ENCODE measurements around the gene HERPUD1.
"Not testable (repeated sequence)": the region's sequence is repeated elsewhere in the genome, so short reads cannot be mapped to it uniquely, and the experiment has no call there.

Gene HERPUD1

GRCh38 chr16:56930486-56931270, 1.3 kb upstream of the HERPUD1 start:
- peak overlapping the region; percentile 98 for H3K9ac ChIP-seq (ENCODE audit: low read depth, low read length)
- peaks cover 17% of the 10 kb centered on the region for H3K4me1 ChIP-seq (ENCODE audit: control insufficient read depth, insufficient read depth, low read length)

GRCh38 chr16:56931271-56931891, 561 bp upstream of the HERPUD1 start:
- peak overlapping the region; percentile 86 for H3K4me2 ChIP-seq (ENCODE audit: low read length)
- H3K4me1 ChIP-seq (ENCODE audit: control insufficient read depth, insufficient read depth, low read length) = peaks cover 24% of the 10 kb centered on the region
- H3K36me3 ChIP-seq (ENCODE audit: insufficient read depth, low read length) = peaks cover 19% of the 10 kb centered on the region
- peak overlapping the region; percentile 64 for H3K4me3 ChIP-seq (ENCODE audit: low read length)
- H3K9me3 ChIP-seq (replicated peaks; ENCODE audit: low read length) = no peaks in the 10 kb centered on the region
- H3K27me3 ChIP-seq (ENCODE audit: control insufficient read depth, insufficient read depth, low read length) = no peaks in the 10 kb centered on the region
- H3K9ac ChIP-seq (ENCODE audit: low read depth, low read length) = peak overlapping the region; percentile 98

More at GRCh38 chr16:56930486-56931270, 1.3 kb upstream of the HERPUD1 start:
- H3K4me2 ChIP-seq (ENCODE audit: low read length) = no peak overlapping the region
- H3K9me3 ChIP-seq (replicated peaks; ENCODE audit: low read length) = no peaks in the 10 kb centered on the region
- no peak overlapping the region for H3K4me3 ChIP-seq (ENCODE audit: low read length)
- peaks cover 12% of the 10 kb centered on the region for H3K36me3 ChIP-seq (ENCODE audit: insufficient read depth, low read length)
- H3K27me3 ChIP-seq (ENCODE audit: control insufficient read depth, insufficient read depth, low read length) = no peaks in the 10 kb centered on the region

- no peaks in the 10 kb centered on the region for H3K27me3 ChIP-seq (ENCODE audit: control insufficient read depth, insufficient read depth, low read length)
- H3K9me3 ChIP-seq (replicated peaks; ENCODE audit: low read length) = no peaks in the 10 kb centered on the region
- peak overlapping the region; percentile 98 for H3K9ac ChIP-seq (ENCODE audit: low read depth, low read length)
- peak overlapping the region; percentile 90 for H3K4me3 ChIP-seq (ENCODE audit: low read length)
- H3K4me1 ChIP-seq (ENCODE audit: control insufficient read depth, insufficient read depth, low read length) = peaks cover 33% of the 10 kb centered on the region
- peaks cover 35% of the 10 kb centered on the region for H3K36me3 ChIP-seq (ENCODE audit: insufficient read depth, low read length)
- H3K4me2 ChIP-seq (ENCODE audit: low read length) = peak overlapping the region; percentile 82
Measured at GRCh38 chr16:56932721-56933619, 1.0 kb downstream of the HERPUD1 start.

- Histone ChIP-seq H3K4me1 (ENCODE audit: control insufficient read depth, insufficient read depth, low read length) (peaks cover 37% of the 10 kb centered on the region), H3K36me3 (ENCODE audit: insufficient read depth, low read length) (peaks cover 44% of the 10 kb centered on the region), H3K9ac (ENCODE audit: low read depth, low read length) (peak overlapping the region; percentile 98), H3K4me3 (ENCODE audit: low read length) (peak overlapping the region; percentile 90), H3K27me3 (ENCODE audit: control insufficient read depth, insufficient read depth, low read length) (no peaks in the 10 kb centered on the region), H3K4me2 (ENCODE audit: low read length) (peak overlapping the region; percentile 82), H3K9me3 (replicated peaks; ENCODE audit: low read length) (no peaks in the 10 kb centered on the region)
Measured at GRCh38 chr16:56933828-56934598, 2.1 kb downstream of the HERPUD1 start.

- H3K36me3 ChIP-seq (ENCODE audit: insufficient read depth, low read length) = peaks cover 51% of the 10 kb centered on the region
- H3K4me3 ChIP-seq (ENCODE audit: low read length) = peak overlapping the region; percentile 90
- H3K4me1 ChIP-seq (ENCODE audit: control insufficient read depth, insufficient read depth, low read length) = peaks cover 41% of the 10 kb centered on the region
- H3K4me2 ChIP-seq (ENCODE audit: low read length) = peak overlapping the region; percentile 82
- H3K9ac ChIP-seq (ENCODE audit: low read depth, low read length) = peak overlapping the region; percentile 98
- not testable (repeated sequence) for H3K9me3 ChIP-seq (replicated peaks; ENCODE audit: low read length); H3K27me3 ChIP-seq (ENCODE audit: control insufficient read depth, insufficient read depth, low read length)
Measured at GRCh38 chr16:56934599-56935145, 2.7 kb downstream of the HERPUD1 start.

GRCh38 chr16:56935201-56935600, 3.3 kb downstream of the HERPUD1 start:
- Histone ChIP-seq H3K4me2 (ENCODE audit: low read length) (peak overlapping the region; percentile 82), H3K27me3 (ENCODE audit: control insufficient read depth, insufficient read depth, low read length) (no peaks in the 10 kb centered on the region), H3K9ac (ENCODE audit: low read depth, low read length) (peak overlapping the region; percentile 98), H3K36me3 (ENCODE audit: insufficient read depth, low read length) (peaks cover 56% of the 10 kb centered on the region), H3K4me1 (ENCODE audit: control insufficient read depth, insufficient read depth, low read length) (peaks cover 41% of the 10 kb centered on the region), H3K9me3 (replicated peaks; ENCODE audit: low read length) (no peaks in the 10 kb centered on the region), H3K4me3 (ENCODE audit: low read length) (peak overlapping the region; percentile 90)

GRCh38 chr16:56936491-56936890, 4.5 kb downstream of the HERPUD1 start:
- Histone ChIP-seq H3K9me3 (replicated peaks; ENCODE audit: low read length) (no peaks in the 10 kb centered on the region), H3K4me1 (ENCODE audit: control insufficient read depth, insufficient read depth, low read length) (peaks cover 34% of the 10 kb centered on the region), H3K4me3 (ENCODE audit: low read length) (peak overlapping the region; percentile 90)

GRCh38 chr16:56936950-56937349, 5.0 kb downstream of the HERPUD1 start:
- H3K4me3 ChIP-seq (ENCODE audit: low read length) = no peak overlapping the region
- H3K9me3 ChIP-seq (replicated peaks; ENCODE audit: low read length) = no peaks in the 10 kb centered on the region
- H3K9ac ChIP-seq (ENCODE audit: low read depth, low read length) = peak overlapping the region; percentile 98
- H3K27me3 ChIP-seq (ENCODE audit: control insufficient read depth, insufficient read depth, low read length) = no peaks in the 10 kb centered on the region
- H3K36me3 ChIP-seq (ENCODE audit: insufficient read depth, low read length) = peaks cover 72% of the 10 kb centered on the region
- peaks cover 32% of the 10 kb centered on the region for H3K4me1 ChIP-seq (ENCODE audit: control insufficient read depth, insufficient read depth, low read length)
- H3K4me2 ChIP-seq (ENCODE audit: low read length) = peak overlapping the region; percentile 82

More at GRCh38 chr16:56936491-56936890, 4.5 kb downstream of the HERPUD1 start:
- no peaks in the 10 kb centered on the region for H3K27me3 ChIP-seq (ENCODE audit: control insufficient read depth, insufficient read depth, low read length)
- peak overlapping the region; percentile 98 for H3K9ac ChIP-seq (ENCODE audit: low read depth, low read length)
- H3K4me2 ChIP-seq (ENCODE audit: low read length) = peak overlapping the region; percentile 82
- H3K36me3 ChIP-seq (ENCODE audit: insufficient read depth, low read length) = peaks cover 68% of the 10 kb centered on the region

GRCh38 chr16:56938664-56939513, 6.9 kb downstream of the HERPUD1 start:
- Histone ChIP-seq H3K36me3 (ENCODE audit: insufficient read depth, low read length) (peaks cover 92% of the 10 kb centered on the region), H3K9me3 (replicated peaks; ENCODE audit: low read length) (no peaks in the 10 kb centered on the region), H3K4me1 (ENCODE audit: control insufficient read depth, insufficient read depth, low read length) (peaks cover 32% of the 10 kb centered on the region), H3K27me3 (ENCODE audit: control insufficient read depth, insufficient read depth, low read length) (no peaks in the 10 kb centered on the region), H3K4me3 (ENCODE audit: low read length) (no peak overlapping the region), H3K9ac (ENCODE audit: low read depth, low read length) (peak overlapping the region; percentile 35), H3K4me2 (ENCODE audit: low read length) (peak overlapping the region; percentile 21)

GRCh38 chr16:56939801-56940200, 7.9 kb downstream of the HERPUD1 start:
- H3K27me3 ChIP-seq (ENCODE audit: control insufficient read depth, insufficient read depth, low read length) = no peaks in the 10 kb centered on the region
- peaks cover 32% of the 10 kb centered on the region for H3K4me1 ChIP-seq (ENCODE audit: control insufficient read depth, insufficient read depth, low read length)
- H3K9me3 ChIP-seq (replicated peaks; ENCODE audit: low read length) = no peaks in the 10 kb centered on the region
- peaks cover 97% of the 10 kb centered on the region for H3K36me3 ChIP-seq (ENCODE audit: insufficient read depth, low read length)
- H3K4me3 ChIP-seq (ENCODE audit: low read length) = no peak overlapping the region
- H3K4me2 ChIP-seq (ENCODE audit: low read length) = no peak overlapping the region
- H3K9ac ChIP-seq (ENCODE audit: low read depth, low read length) = peak overlapping the region; percentile 35
